Body of pancreas (tissue), 4 donors: ENCODE results near the gene MRPL17. TPM values are rescaled to one million over a fixed set of nuclear protein-coding genes. Genes with fewer than 3 reads are reported as not detected.

Experiments used
- ATAC-seq: fragments of 150-250 bp; one replicate; pipeline ENCODE4 v1.9.1; 2016
- DNase-seq, 4 donors: peaks; one replicate each; pipeline ENCODE4 v3.0.0-alpha.2; 2019
- H3K27ac ChIP-seq, 4 donors: fragments of 200-600 bp; sonication (generic); 1 replicate in 3 of 4; 2 replicates in 1 of 4; pipeline versions ENCODE4 v1.5.1 to v1.6.1; 2016 to 2019; ENCODE audit warnings: mild to moderate bottlenecking in 1 of 4, mixed read lengths in 1 of 4, moderate library complexity in 1 of 4
- H3K27me3 ChIP-seq, 2 donors: fragments of 200-600 bp; sonication (generic); one replicate each; pipeline ENCODE4 v1.6.0; 2016; ENCODE audit warnings: mild to moderate bottlenecking in 1 of 2
- H3K36me3 ChIP-seq, 2 donors: fragments of 200-600 bp; sonication (generic); replicated peaks in 1 of 2; 2 replicates each; pipeline ENCODE4 v1.5.1; 2016; ENCODE audit warnings: low read depth in 2 of 2; ENCODE audit not compliant: insufficient read depth in 1 of 2
- H3K4me1 ChIP-seq: fragments of 200-600 bp; sonication (generic); one replicate; pipeline ENCODE4 v1.6.0; 2016
- H3K4me3 ChIP-seq, 2 donors: fragments of 200-600 bp; sonication (generic); 1 replicate in 1 of 2; 2 replicates in 1 of 2; pipeline ENCODE4 v1.5.1; 2016 to 2019
- H3K9me3 ChIP-seq, 3 donors: fragments of 200-600 bp; sonication (generic); 1 replicate in 2 of 3; 2 replicates in 1 of 3; pipeline ENCODE4 v1.5.1; 2016
- POLR2A ChIP-seq, 3 donors: fragments of 450-650 bp; IDR thresholded peaks; one replicate each; pipeline ENCODE4 v1.6.1; 2016; ENCODE audit warnings: antibody characterized with exemption in 3 of 3, mild to moderate bottlenecking in 2 of 3
- WGBS, 2 donors: methylation state at CpG; one replicate each; pipeline ENCODE4 v1.1.5; 2017; 5-methylcytosine and 5-hydroxymethylcytosine counted together
- intact Hi-C: fragments of 100-400 bp; cut with DNase I; formaldehyde crosslinking; loops from one replicate; pipeline ENCODE4 v1.15.1; 2023
- total RNA-seq, 2 donors: library from RNA; depleted of rRNA; stranded (reverse); fragments of >200 nt; gene quantifications; one replicate each; pipeline ENCODE4 v1.1.0, GENCODE V29; 2016
- TF ChIP-seq, protein P1 (sequence below), 7 experiments: fragments of 450-650 bp in 4 of 7; fragments of 200-600 bp in 3 of 7; sonication (generic) in 3 of 7; IDR thresholded peaks; one replicate each; pipeline ENCODE4 v1.5.1; 2016 to 2019; ENCODE audit warnings: antibody characterized with exemption in 7 of 7

Gene MRPL17
- total RNA-seq, 2 donors from 2014 or later, result 19.4 to 263 TPM

DNA sequence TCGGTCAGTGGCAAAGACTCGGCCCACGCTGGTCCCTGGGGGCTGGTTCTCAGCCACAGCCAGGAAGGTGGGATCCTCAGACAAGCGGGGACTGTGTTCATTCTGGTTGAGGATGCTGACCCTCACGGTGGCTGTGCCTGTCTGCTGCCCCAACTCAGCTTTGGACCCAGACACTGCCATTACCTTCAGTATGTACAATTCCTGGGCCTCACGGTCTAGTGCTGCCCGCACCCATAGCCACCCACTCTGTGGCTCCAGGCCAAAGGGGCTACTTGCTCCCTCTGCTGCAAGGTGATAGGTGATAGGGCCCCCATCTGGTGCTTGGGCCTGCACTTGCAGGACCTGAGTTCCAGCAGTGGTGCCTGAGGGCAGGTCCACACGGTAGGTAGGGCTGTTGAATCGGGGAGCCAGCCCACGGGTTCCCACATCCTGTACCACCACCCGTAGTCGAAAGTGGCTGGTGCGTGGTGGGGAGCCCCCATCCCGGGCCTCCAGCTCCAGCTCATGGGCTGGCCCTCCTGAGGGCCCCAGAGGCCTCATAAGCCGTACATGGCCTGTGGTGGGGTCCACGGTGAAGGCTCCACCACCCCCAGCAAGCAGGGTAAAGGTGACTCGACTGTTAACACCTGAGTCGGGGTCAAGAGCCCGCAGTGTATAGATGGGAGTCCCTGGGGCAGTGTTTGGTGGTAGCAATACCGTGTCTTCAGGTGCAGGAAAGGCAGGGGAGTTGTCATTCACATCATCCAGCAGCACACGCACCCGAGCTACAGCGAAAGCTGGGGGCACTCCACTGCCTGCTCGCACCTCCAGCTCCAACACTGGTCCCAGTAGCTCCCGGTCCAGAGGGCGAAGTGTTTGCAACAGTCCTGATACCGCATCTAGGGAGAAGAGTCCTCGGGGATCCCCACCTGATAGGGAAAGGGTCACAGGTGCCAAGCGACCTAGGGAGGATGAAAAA, 50.7 kb downstream of the MRPL17 start:
- DNase-seq (peak in 1 of 4 donors; percentile 11), ATAC-seq (no peak)
- Histone ChIP-seq H3K4me3 (no peak overlapping the region), H3K27ac (no peak overlapping the region), H3K27me3 (no peaks in the 10 kb centered on the region), H3K36me3 (no peaks in the 10 kb centered on the region), H3K4me1 (peaks cover 47% of the 10 kb centered on the region), H3K9me3 (no peaks in the 10 kb centered on the region)
- no peak for TF ChIP-seq POLR2A (IDR thresholded peaks at IDR 0.05)
- TF ChIP-seq, protein P1, sequence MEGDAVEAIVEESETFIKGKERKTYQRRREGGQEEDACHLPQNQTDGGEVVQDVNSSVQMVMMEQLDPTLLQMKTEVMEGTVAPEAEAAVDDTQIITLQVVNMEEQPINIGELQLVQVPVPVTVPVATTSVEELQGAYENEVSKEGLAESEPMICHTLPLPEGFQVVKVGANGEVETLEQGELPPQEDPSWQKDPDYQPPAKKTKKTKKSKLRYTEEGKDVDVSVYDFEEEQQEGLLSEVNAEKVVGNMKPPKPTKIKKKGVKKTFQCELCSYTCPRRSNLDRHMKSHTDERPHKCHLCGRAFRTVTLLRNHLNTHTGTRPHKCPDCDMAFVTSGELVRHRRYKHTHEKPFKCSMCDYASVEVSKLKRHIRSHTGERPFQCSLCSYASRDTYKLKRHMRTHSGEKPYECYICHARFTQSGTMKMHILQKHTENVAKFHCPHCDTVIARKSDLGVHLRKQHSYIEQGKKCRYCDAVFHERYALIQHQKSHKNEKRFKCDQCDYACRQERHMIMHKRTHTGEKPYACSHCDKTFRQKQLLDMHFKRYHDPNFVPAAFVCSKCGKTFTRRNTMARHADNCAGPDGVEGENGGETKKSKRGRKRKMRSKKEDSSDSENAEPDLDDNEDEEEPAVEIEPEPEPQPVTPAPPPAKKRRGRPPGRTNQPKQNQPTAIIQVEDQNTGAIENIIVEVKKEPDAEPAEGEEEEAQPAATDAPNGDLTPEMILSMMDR (IDR thresholded peaks at IDR 0.05), result no peak
- 93 to 97% methylated on average over 17 to 28 of the region's 29 CpGs for WGBS, 2 donors
- intact Hi-C loops, result no loop called here

DNA sequence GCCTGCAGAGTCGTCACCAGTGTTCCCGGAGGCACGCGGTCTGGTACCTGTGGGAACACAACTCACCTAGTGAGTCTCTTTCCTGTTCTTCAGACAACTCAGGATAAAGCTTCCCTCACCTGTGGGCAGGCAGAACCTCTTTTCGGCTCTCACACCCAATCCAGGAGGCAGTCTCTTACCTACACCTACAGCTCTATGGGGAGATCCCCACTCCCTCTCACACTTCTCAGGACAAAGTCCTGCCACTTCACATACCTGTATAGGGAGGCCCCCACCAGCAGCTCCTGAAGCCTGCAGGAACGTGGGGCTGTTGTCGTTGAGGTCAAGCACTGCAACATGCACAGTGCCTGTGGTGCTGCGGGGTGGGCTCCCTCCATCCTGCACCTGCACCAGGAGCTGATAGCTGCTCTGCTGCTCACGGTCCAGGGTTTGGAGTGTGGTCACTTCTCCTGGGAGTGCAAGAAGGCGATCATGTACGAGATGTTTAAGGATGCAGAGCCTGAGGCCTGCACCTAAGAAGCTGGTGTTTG, 51.7 kb downstream of the MRPL17 start:
- no peak overlapping the region for H3K27ac ChIP-seq
- DNase-seq (no peak), ATAC-seq (no peak)
- no peaks in the 10 kb centered on the region for H3K27me3 ChIP-seq
- no peaks in the 10 kb centered on the region for H3K36me3 ChIP-seq
- no peak overlapping the region for H3K4me3 ChIP-seq
- H3K9me3 ChIP-seq, result no peaks in the 10 kb centered on the region
- intact Hi-C loops, result no loop called here
- TF ChIP-seq, protein P1 (IDR thresholded peaks at IDR 0.05), result no peak
- TF ChIP-seq POLR2A (IDR thresholded peaks at IDR 0.05), result no peak
- H3K4me1 ChIP-seq, result peaks cover 44% of the 10 kb centered on the region
- 87 to 91% methylated on average over 11 of the region's 11 CpGs for WGBS, 2 donors

DNA sequence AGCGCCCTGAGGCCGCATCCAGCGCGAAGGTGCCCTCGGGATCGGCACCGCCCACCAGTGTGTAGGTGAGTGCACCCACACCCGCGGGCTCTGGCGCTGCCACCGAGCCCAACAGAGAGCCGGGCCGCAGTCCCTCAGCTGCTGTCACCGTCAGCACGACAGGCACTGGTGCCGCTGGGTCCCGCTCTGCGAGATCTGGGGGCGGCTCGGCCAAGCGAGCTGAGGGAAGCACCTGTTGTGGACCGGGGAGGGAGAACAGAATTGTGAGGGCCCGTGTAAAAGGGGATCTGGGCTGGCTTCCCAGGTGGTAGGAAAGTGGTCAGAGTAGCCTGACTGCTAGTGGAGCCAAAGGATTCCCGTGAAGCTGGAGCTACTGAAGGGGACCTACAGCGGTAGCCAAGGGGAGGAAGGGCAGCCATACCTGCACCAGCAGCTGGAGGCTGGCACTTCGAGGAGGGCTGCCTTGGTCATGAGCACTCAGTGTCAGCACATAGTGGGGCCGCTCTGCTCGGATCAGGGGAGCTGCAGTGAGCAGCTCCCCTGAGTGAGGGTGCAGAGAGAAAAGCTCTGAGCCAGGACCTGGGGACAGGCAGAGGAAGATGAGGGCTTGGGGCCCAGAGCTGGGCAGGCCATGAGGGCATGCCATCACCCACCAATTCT, 52.4 kb downstream of the MRPL17 start:
- Histone ChIP-seq H3K27me3 (no peaks in the 10 kb centered on the region), H3K27ac (no peak overlapping the region), H3K4me3 (peak overlapping the region; percentile 8 to 9), H3K9me3 (no peaks in the 10 kb centered on the region), H3K4me1 (peaks cover 42% of the 10 kb centered on the region), H3K36me3 (no peaks in the 10 kb centered on the region)
- TF ChIP-seq POLR2A (IDR thresholded peaks at IDR 0.05), result no peak
- TF ChIP-seq, protein P1 (IDR thresholded peaks at IDR 0.05), result no peak
- DNase-seq (no peak), ATAC-seq (no peak)
- 30 to 54% methylated on average over 14 to 27 of the region's 28 CpGs for WGBS, 2 donors
- intact Hi-C loops, result no loop called here

Other genes starting within 250 kb of the MRPL17 start
- gene HPX, start 242.4 kb downstream of the MRPL17 start, total RNA-seq, result 1 to 10 TPM in 1 of 2 donors, not detected in 1; 1.3 TPM
- gene TRIM3, start 209.4 kb downstream of the MRPL17 start, total RNA-seq, result 10 to 100 TPM; 22.1 to 24.9 TPM
- gene ARFIP2, start 202.0 kb downstream of the MRPL17 start, total RNA-seq, result 10 to 100 TPM; 47.2 to 82.7 TPM
- gene TIMM10B, start 201.8 kb downstream of the MRPL17 start, total RNA-seq, result 10 to 100 TPM; 17.1 to 22.3 TPM
- gene DNHD1, start 186.1 kb downstream of the MRPL17 start, total RNA-seq, result 10 to 100 TPM; 14.5 to 19.1 TPM
- 1 to 10 TPM; 5.4 to 8.9 TPM for gene RRP8, start 79.7 kb downstream of the MRPL17 start, total RNA-seq
- 100 to 1,000 TPM in 1 of 2 donors, 10 to 100 TPM in 1; 82.8 to 137 TPM for gene ILK, start 79.6 kb downstream of the MRPL17 start, total RNA-seq
- 100 to 1,000 TPM; 115 to 215 TPM for gene TAF10, start 71.1 kb downstream of the MRPL17 start, total RNA-seq
- 10 to 100 TPM; 20.8 TPM for gene TPP1, start 63.9 kb downstream of the MRPL17 start, total RNA-seq
- 10 to 100 TPM in 1 of 2 donors, 1 to 10 TPM in 1; 6.0 to 10.9 TPM for gene DCHS1, start 27.5 kb downstream of the MRPL17 start, total RNA-seq
- under 1 TPM; under 0.01 to 0.26 TPM for gene OR2AG2, start 88.6 kb upstream of the MRPL17 start, total RNA-seq
- not detected for gene OR2AG1, start 99.7 kb upstream of the MRPL17 start, total RNA-seq
- gene OR6A2, start 116.3 kb upstream of the MRPL17 start, total RNA-seq, result 1 to 10 TPM; 1.0 to 2.3 TPM
- not detected for gene OR10A5, start 162.3 kb upstream of the MRPL17 start, total RNA-seq
- gene OR10A2, start 179.7 kb upstream of the MRPL17 start, total RNA-seq, result not detected
- gene OR10A4, start 193.3 kb upstream of the MRPL17 start, total RNA-seq, result not detected
- gene OR2D2, start 209.2 kb upstream of the MRPL17 start, total RNA-seq, result under 1 TPM in 1 of 2 donors, not detected in 1; 0.78 TPM
- gene OR2D3, start 237.7 kb upstream of the MRPL17 start, total RNA-seq, result not detected
- 1 to 10 TPM; 4.9 to 7.3 TPM for gene ZNF215, start 243.1 kb upstream of the MRPL17 start, total RNA-seq